Mesenchymal stem cell (in vitro differentiated cells and primary cell): ENCODE data around the gene RPRD1A.

Experiments used
- DNase-seq: peaks from one replicate; pipeline ENCODE4 v3.0.0-alpha.2; 2013
- H2AFZ ChIP-seq: one replicate; pipeline ENCODE4 v1.6.1; 2013; ENCODE audit warnings: low read depth, mild to moderate bottlenecking, control low read depth, inconsistent platforms, low read length, moderate library complexity
- H2AK5ac ChIP-seq: 2 replicates; pipeline ENCODE4 v1.6.1; 2013; ENCODE audit warnings: low read length, moderate library complexity, mild to moderate bottlenecking, inconsistent platforms; ENCODE audit not compliant: severe bottlenecking
- H2BK120ac ChIP-seq: one replicate; pipeline ENCODE4 v1.6.1; 2013; ENCODE audit warnings: low read depth, mild to moderate bottlenecking, inconsistent platforms, low read length, moderate library complexity
- H2BK12ac ChIP-seq, 2 experiments: one replicate each; pipeline ENCODE4 v1.6.1; 2013; ENCODE audit warnings: inconsistent platforms in 2 of 2, low read length in 2 of 2, mild to moderate bottlenecking in 2 of 2, moderate library complexity in 2 of 2, control low read depth in 1 of 2
- H2BK15ac ChIP-seq: one replicate; pipeline ENCODE4 v1.6.1; 2013; ENCODE audit warnings: mild to moderate bottlenecking, low read depth, inconsistent platforms; ENCODE audit not compliant: poor library complexity, severe bottlenecking
- H2BK5ac ChIP-seq: 2 replicates; pipeline ENCODE4 v1.6.1; 2013; ENCODE audit warnings: low read depth, mild to moderate bottlenecking, low read length, control low read depth, inconsistent platforms; ENCODE audit not compliant: poor library complexity, severe bottlenecking
- H3K14ac ChIP-seq, 2 experiments: one replicate each; pipeline ENCODE4 v1.6.1; 2013; ENCODE audit warnings: inconsistent platforms in 2 of 2, low read length in 2 of 2, control low read depth in 1 of 2, mild to moderate bottlenecking in 1 of 2, moderate library complexity in 1 of 2
- H3K18ac ChIP-seq, 2 experiments: one replicate each; pipeline ENCODE4 v1.6.1; 2013; ENCODE audit warnings: inconsistent platforms in 2 of 2, low read length in 2 of 2, control low read depth in 1 of 2, low read depth in 1 of 2, mild to moderate bottlenecking in 1 of 2
- H3K23ac ChIP-seq, 2 experiments: one replicate each; pipeline ENCODE4 v1.6.1; 2013; ENCODE audit warnings: inconsistent platforms in 2 of 2, low read length in 2 of 2, mild to moderate bottlenecking in 2 of 2, moderate library complexity in 2 of 2, control low read depth in 1 of 2
- H3K27ac ChIP-seq: 2 replicates; pipeline ENCODE4 v1.5.1; 2013; ENCODE audit warnings: mild to moderate bottlenecking, moderate library complexity, low read length, control low read depth, inconsistent platforms; ENCODE audit not compliant: poor library complexity, severe bottlenecking
- H3K27me3 ChIP-seq, 2 experiments: 2 replicates each; pipeline versions ENCODE4 v1.6.1 to v1.7.0; 2013; ENCODE audit warnings: low read length in 2 of 2, mild to moderate bottlenecking in 2 of 2, moderate library complexity in 2 of 2, control low read depth in 1 of 2, inconsistent platforms in 1 of 2; ENCODE audit not compliant: control insufficient read depth in 1 of 2, insufficient read depth in 1 of 2
- H3K36me3 ChIP-seq, 2 experiments: 2 replicates each; pipeline versions ENCODE4 v1.6.1 to v1.7.0; 2013; ENCODE audit warnings: low read length in 2 of 2, control low read depth in 1 of 2, inconsistent platforms in 1 of 2, low read depth in 1 of 2, mild to moderate bottlenecking in 1 of 2; ENCODE audit not compliant: insufficient read depth in 2 of 2, control insufficient read depth in 1 of 2
- H3K4ac ChIP-seq, 2 experiments: one replicate each; pipeline ENCODE4 v1.6.1; 2013; ENCODE audit warnings: inconsistent platforms in 2 of 2, low read length in 2 of 2, mild to moderate bottlenecking in 2 of 2, moderate library complexity in 2 of 2, control low read depth in 1 of 2, low read depth in 1 of 2
- H3K4me1 ChIP-seq: 2 replicates; pipeline ENCODE4 v1.6.1; 2013; ENCODE audit warnings: low read depth, low read length, control low read depth; ENCODE audit not compliant: control insufficient read depth, insufficient read depth
- H3K4me2 ChIP-seq: 2 replicates; pipeline ENCODE4 v1.6.1; 2013; ENCODE audit warnings: low read length, mild to moderate bottlenecking, inconsistent platforms; ENCODE audit not compliant: poor library complexity, severe bottlenecking
- H3K4me3 ChIP-seq, 2 experiments: 2 replicates each; pipeline versions ENCODE4 v1.5.1 to v1.7.0; 2013; ENCODE audit warnings: low read length in 2 of 2, mild to moderate bottlenecking in 2 of 2, control low read depth in 1 of 2, low read depth in 1 of 2; ENCODE audit not compliant: insufficient read depth in 1 of 2
- H3K79me1 ChIP-seq: replicated peaks from 2 replicates; pipeline ENCODE4 v1.6.1; 2013; ENCODE audit warnings: mild to moderate bottlenecking, control low read depth, low read length, inconsistent platforms; ENCODE audit not compliant: poor library complexity, severe bottlenecking
- H3K9ac ChIP-seq: 2 replicates; pipeline ENCODE4 v1.7.0; 2013; ENCODE audit warnings: mild to moderate bottlenecking, low read length, moderate library complexity
- H3K9me3 ChIP-seq: 2 replicates; pipeline ENCODE4 v1.7.0; 2013; ENCODE audit warnings: mild to moderate bottlenecking, low read length; ENCODE audit not compliant: control insufficient read depth
- H4K8ac ChIP-seq: one replicate; pipeline ENCODE4 v1.6.1; 2013; ENCODE audit warnings: inconsistent platforms, mild to moderate bottlenecking, low read length, moderate library complexity
- H4K91ac ChIP-seq: one replicate; pipeline ENCODE4 v1.6.1; 2013; ENCODE audit warnings: mild to moderate bottlenecking, low read length, inconsistent platforms
- WGBS: methylation state at CpG from one replicate; pipeline ENCODE4 v1.1.7; 2013; ENCODE audit warnings: mixed read lengths; 5-methylcytosine and 5-hydroxymethylcytosine counted together

The RPRD1A gene

GRCh38 chr18:35973650-35974049, 93.7 kb downstream of the RPRD1A start:
- H3K14ac ChIP-seq = no peak overlapping the region
- no peak overlapping the region for H2AK5ac ChIP-seq
- H2BK120ac ChIP-seq = no peak overlapping the region
- no peak overlapping the region for H4K8ac ChIP-seq
- peak; percentile 5 for DNase-seq
- H3K27ac ChIP-seq = no peak overlapping the region
- peaks cover 11 to 46% of the 10 kb centered on the region in 2 experiments for H3K36me3 ChIP-seq
- WGBS = 81% methylated on average over 6 of the region's 12 CpGs
- no peak overlapping the region for H2BK12ac ChIP-seq
- no peak overlapping the region for H3K18ac ChIP-seq
- peak overlapping the region; percentile 92 for H3K4me2 ChIP-seq
- no peak overlapping the region for H3K23ac ChIP-seq
- H4K91ac ChIP-seq = no peak overlapping the region
- no peaks in the 10 kb centered on the region for H3K27me3 ChIP-seq
- H3K4me1 ChIP-seq = peaks cover 5% of the 10 kb centered on the region
- H3K9me3 ChIP-seq = no peaks in the 10 kb centered on the region
- no peak overlapping the region for H2AFZ ChIP-seq
- H2BK5ac ChIP-seq = no peak overlapping the region
- H3K79me1 ChIP-seq = peaks cover 15% of the 10 kb centered on the region
- no peak overlapping the region for H2BK15ac ChIP-seq
- H3K4me3 ChIP-seq = peak overlapping the region in 1 of 2 experiments; percentile 86
- no peak overlapping the region for H3K4ac ChIP-seq
- peak overlapping the region; percentile 93 for H3K9ac ChIP-seq

GRCh38 chr18:35972197-35973000, 95.0 kb downstream of the RPRD1A start, which contains the start of gene RMP24:
Gene RMP24, plus strand, starts transcription at chr18:35972679.
- peak within 1 kb of the TSS; percentile 92 for H2AFZ ChIP-seq
- H3K9me3 ChIP-seq = no peaks in the 10 kb centered on the region
- H2BK5ac ChIP-seq = no peak within 1 kb of the TSS
- H3K36me3 ChIP-seq = peaks cover 5 to 34% of the 10 kb centered on the region in 2 experiments
- H3K18ac ChIP-seq = peak within 1 kb of the TSS; percentile 71 to 95
- H3K4me1 ChIP-seq = peaks cover 7% of the 10 kb centered on the region
- peak within 1 kb of the TSS; percentile 93 for H4K8ac ChIP-seq
- peak within 1 kb of the TSS; percentile 92 for H3K4me2 ChIP-seq
- no peaks in the 10 kb centered on the region for H3K27me3 ChIP-seq
- H3K14ac ChIP-seq = peak within 1 kb of the TSS in 1 of 2 experiments; percentile 98
- peak within 1 kb of the TSS; percentile 29 for H4K91ac ChIP-seq
- WGBS = under 1% methylated on average over 73 of the region's 73 CpGs
- H3K79me1 ChIP-seq = peaks cover 12% of the 10 kb centered on the region
- peak within 1 kb of the TSS; percentile 78 for H3K27ac ChIP-seq
- H2BK120ac ChIP-seq = no peak within 1 kb of the TSS
- peak within 1 kb of the TSS; percentile 77 for H2BK15ac ChIP-seq
- H2AK5ac ChIP-seq = no peak within 1 kb of the TSS
- peak within 1 kb of the TSS in 1 of 2 experiments; percentile 61 for H2BK12ac ChIP-seq
- H3K9ac ChIP-seq = peak within 1 kb of the TSS; percentile 93
- peak within 1 kb of the TSS; percentile 86 to 97 for H3K4me3 ChIP-seq
- DNase-seq = peak; percentile 95
- H3K23ac ChIP-seq = peak within 1 kb of the TSS in 1 of 2 experiments; percentile 46
- peak within 1 kb of the TSS; percentile 16 to 89 for H3K4ac ChIP-seq

GRCh38 chr18:35971661-35972196, 95.6 kb downstream of the RPRD1A start:
- Histone ChIP-seq H3K4me3 (peak overlapping the region; percentile 72 to 86), H3K14ac (no peak overlapping the region), H2BK12ac (no peak overlapping the region), H2AK5ac (no peak overlapping the region), H3K23ac (no peak overlapping the region), H3K4me1 (peaks cover 7% of the 10 kb centered on the region), H2BK5ac (no peak overlapping the region), H3K4me2 (peak overlapping the region; percentile 49), H3K27ac (no peak overlapping the region), H3K9me3 (no peaks in the 10 kb centered on the region), H3K4ac (no peak overlapping the region), H2AFZ (peak overlapping the region; percentile 7), H3K79me1 (peaks cover 12% of the 10 kb centered on the region), H3K27me3 (no peaks in the 10 kb centered on the region), H3K9ac (peak overlapping the region; percentile 93), H2BK120ac (no peak overlapping the region), H2BK15ac (no peak overlapping the region), H3K18ac (peak overlapping the region in 1 of 2 experiments; percentile 91), H4K91ac (no peak overlapping the region), H4K8ac (peak overlapping the region; percentile 1), H3K36me3 (peaks cover 0 to 29% of the 10 kb centered on the region in 2 experiments)
- DNase-seq = no peak
- 60% methylated on average over 12 of the region's 15 CpGs for WGBS

GRCh38 chr18:35969676-35970075, 97.7 kb downstream of the RPRD1A start:
- no peak overlapping the region for H3K18ac ChIP-seq
- H3K4ac ChIP-seq = no peak overlapping the region
- no peak for DNase-seq
- H3K4me3 ChIP-seq = no peak overlapping the region
- no peak overlapping the region for H2BK15ac ChIP-seq
- no peak overlapping the region for H4K91ac ChIP-seq
- no peak overlapping the region for H2BK120ac ChIP-seq
- no peak overlapping the region for H3K27ac ChIP-seq
- H3K4me2 ChIP-seq = no peak overlapping the region
- no peak overlapping the region for H2BK12ac ChIP-seq
- no peaks in the 10 kb centered on the region for H3K9me3 ChIP-seq
- peaks cover 7% of the 10 kb centered on the region for H3K4me1 ChIP-seq
- no peak overlapping the region for H4K8ac ChIP-seq
- H3K27me3 ChIP-seq = no peaks in the 10 kb centered on the region
- no peak overlapping the region for H3K14ac ChIP-seq
- H3K23ac ChIP-seq = no peak overlapping the region
- peaks cover 0 to 10% of the 10 kb centered on the region in 2 experiments for H3K36me3 ChIP-seq
- no peak overlapping the region for H2BK5ac ChIP-seq
- peak overlapping the region; percentile 32 for H3K9ac ChIP-seq
- no peak overlapping the region for H2AFZ ChIP-seq
- peaks cover 9% of the 10 kb centered on the region for H3K79me1 ChIP-seq
- no peak overlapping the region for H2AK5ac ChIP-seq
